Activated CD4-positive, CD25-positive, alpha-beta regulatory T cell treated with anti-CD3 and anti-CD28 coated beads, Interleukin-2, amount 50 U/mL, for 16 hours (primary cell): ENCODE measurements around the gene TREM1.
"Not testable (repeated sequence)": the region's sequence is repeated elsewhere in the genome, so short reads cannot be mapped to it uniquely, and the experiment has no call there.

Source experiments
- DNase-seq: peaks from one replicate; pipeline ENCODE4 v3.0.0-alpha.2; 2020; ENCODE audit warnings: low read depth, low spot score

Gene TREM1

DNA sequence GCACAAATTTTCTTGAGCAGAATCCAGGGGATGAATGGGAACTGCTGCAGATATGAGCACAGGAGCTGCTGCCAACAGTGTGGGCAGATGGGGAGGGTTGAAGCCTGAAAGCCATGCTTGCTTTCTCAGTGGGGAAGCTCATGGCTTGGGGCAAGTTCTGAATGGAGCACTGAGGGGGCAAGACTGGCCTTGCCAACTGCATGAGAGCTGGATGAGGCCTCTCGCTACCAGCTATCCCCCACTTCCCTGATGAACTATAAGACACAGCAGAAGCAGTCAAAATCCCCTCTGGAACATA, 28.3 kb downstream of the TREM1 start:
- no peak for DNase-seq

DNA sequence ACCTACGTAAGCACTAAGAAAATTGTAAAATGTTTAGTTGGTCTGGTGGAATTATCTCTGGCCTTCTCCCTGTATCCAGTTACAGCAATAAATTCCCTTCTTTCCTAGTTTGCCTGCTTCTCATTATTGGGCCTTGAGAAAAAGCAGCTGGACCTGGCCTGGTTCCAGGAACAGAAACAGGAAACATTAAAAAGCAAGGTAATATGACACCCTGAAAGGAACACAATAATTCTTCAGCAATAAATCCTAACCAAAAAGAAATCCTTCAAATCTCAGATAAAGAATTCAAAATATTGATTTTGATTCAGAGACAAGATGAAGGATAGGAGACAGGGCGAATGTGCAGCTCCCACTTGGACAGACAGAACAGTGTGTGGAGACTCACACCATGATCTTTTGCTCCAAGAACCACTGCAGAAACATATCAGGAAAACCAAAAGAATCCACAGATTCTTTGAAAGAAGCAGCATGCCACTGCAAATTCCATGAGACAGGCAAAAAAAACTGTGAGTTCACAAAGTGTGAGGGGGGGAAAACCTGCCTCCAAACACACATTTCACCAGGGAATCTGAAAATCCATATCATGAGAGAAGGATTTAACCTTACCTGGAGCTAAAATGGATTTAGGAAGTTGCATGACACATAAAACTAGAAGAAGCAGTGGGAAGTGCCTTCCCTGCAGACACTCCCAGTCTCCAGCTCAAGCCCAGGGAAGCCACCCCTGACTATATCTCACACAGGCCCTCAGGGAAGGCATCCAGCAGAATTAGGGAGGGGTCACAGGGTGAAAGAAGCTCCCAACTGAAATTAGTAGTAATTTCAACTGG, 28.9 kb downstream of the TREM1 start:
- no peak for DNase-seq

DNA sequence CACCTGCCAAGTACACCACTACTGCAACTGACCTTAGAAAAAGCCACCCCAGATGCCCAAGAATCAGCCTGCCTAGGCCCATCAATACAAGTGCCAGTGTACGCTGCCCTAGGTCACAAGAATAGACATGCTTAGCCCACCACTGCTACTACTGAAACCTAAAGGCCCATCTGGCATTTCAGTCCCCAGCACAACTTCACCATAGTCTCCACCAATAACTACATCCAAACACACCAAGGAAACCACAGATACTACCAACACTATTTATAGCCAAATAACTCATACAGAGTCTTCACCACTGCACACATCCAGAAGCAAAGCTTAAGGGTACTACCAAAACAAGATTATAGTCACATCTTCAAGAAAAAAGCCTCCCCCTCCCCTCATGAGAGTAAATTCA, 30.1 kb downstream of the TREM1 start:
- DNase-seq, result no peak

- no peak for DNase-seq
Observed at GRCh38 chr6:41255638-41256246, 30.7 kb downstream of the TREM1 start.

- no peak for DNase-seq
Observed at GRCh38 chr6:41255110-41255509, 31.4 kb downstream of the TREM1 start.

- DNase-seq, result no peak
Observed at GRCh38 chr6:41252401-41253169, 33.9 kb downstream of the TREM1 start.

- DNase-seq, result no peak
Observed at GRCh38 chr6:41247882-41248705, 38.4 kb downstream of the TREM1 start.

GRCh38 chr6:41247288-41247865, 39.1 kb downstream of the TREM1 start:
- DNase-seq, result no peak

- DNase-seq, result not testable (repeated sequence)
Observed at GRCh38 chr6:41246529-41246928, 40.0 kb downstream of the TREM1 start.

GRCh38 chr6:41239467-41240159, 46.9 kb downstream of the TREM1 start:
- DNase-seq, result no peak

- DNase-seq, result no peak
Observed at GRCh38 chr6:41237128-41237527, 49.4 kb downstream of the TREM1 start.

DNA sequence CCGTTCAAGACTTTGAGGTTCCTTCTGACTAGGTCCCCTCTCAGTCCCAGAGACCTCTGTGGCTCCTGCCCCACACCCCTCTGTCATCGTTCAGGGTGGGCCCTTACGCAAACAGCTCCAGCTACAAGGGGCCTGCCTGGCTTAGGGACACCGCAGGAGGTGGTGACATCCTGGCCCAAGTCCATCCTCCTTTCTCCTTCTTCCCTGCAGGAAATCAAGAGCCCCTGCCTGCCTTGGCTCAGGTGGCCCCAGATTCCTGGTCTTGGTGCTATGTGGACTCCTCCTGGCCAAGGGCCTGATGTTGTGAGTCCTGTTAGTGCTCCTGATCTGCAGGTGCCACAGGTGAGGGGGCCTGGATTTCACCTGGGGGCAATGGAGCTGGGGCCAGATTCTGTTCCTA, 50.2 kb downstream of the TREM1 start:
- DNase-seq, result no peak

- DNase-seq, result no peak
Observed at GRCh38 chr6:41232667-41233066, 53.8 kb downstream of the TREM1 start.

GRCh38 chr6:41231246-41231645, 55.2 kb downstream of the TREM1 start:
- DNase-seq, result no peak

- no peak for DNase-seq
Observed at GRCh38 chr6:41229721-41230120, 56.8 kb downstream of the TREM1 start.

GRCh38 chr6:41228616-41229015, 57.9 kb downstream of the TREM1 start:
- no peak for DNase-seq

- no peak for DNase-seq
Observed at GRCh38 chr6:41228096-41228495, 58.4 kb downstream of the TREM1 start, which contains the start of gene TREML4. Gene TREML4 (plus strand): TSS chr6:41228349. CDS start chr6:41228428, 79 bp downstream.

GRCh38 chr6:41226752-41227151, 59.7 kb downstream of the TREM1 start:
- no peak for DNase-seq

DNA sequence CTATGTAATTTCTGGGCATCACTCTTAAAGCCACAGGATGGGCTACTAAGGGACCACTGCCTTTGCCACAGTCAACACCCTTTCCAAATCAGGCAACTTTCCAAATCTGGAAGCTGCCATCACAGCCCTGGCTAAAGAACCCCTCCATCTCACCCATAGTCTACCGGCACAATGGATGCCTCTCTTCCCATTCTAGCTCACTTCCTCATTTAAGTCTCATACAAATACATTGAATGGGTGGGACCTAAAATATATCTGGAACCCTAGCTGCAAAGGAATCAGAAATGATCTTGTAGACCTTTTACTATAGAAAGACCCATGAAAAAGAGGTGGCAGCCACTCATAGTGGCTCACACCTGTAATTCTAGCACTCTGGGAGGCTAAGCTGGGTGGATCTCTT, 61.7 kb downstream of the TREM1 start:
- DNase-seq, result no peak
